IPS-NIHi7 (cell line): ENCODE results near the gene HS1BP3.

Experiments
- DNase-seq: peaks from one replicate; pipeline ENCODE4 v3.0.0; 2012; ENCODE audit warnings: mixed read lengths; ENCODE audit errors: extremely low spot score

Gene HS1BP3

GRCh38 chr2:20645761-20646160 lies 5.1 kb downstream of the HS1BP3 start:
- DNase-seq, result no peak

- DNase-seq, result no peak
Observed at GRCh38 chr2:20645301-20645701, 5.6 kb downstream of the HS1BP3 start.

- DNase-seq, result no peak
Observed at GRCh38 chr2:20643826-20644225, 7.1 kb downstream of the HS1BP3 start.

- DNase-seq, result no peak
Observed at GRCh38 chr2:20643060-20643459, 7.8 kb downstream of the HS1BP3 start.

GRCh38 chr2:20642055-20642971 lies 8.6 kb downstream of the HS1BP3 start:
- peak; percentile 92 for DNase-seq

GRCh38 chr2:20641123-20641985 lies 9.5 kb downstream of the HS1BP3 start:
- DNase-seq, result no peak

- DNase-seq, result no peak
Observed at GRCh38 chr2:20640411-20641122, 10.3 kb downstream of the HS1BP3 start.

GRCh38 chr2:20638646-20639430 lies 12.1 kb downstream of the HS1BP3 start:
- DNase-seq, result no peak

GRCh38 chr2:20638014-20638413 lies 12.9 kb downstream of the HS1BP3 start:
- DNase-seq, result no peak

- DNase-seq, result no peak
Observed at GRCh38 chr2:20637147-20637546, 13.8 kb downstream of the HS1BP3 start.

GRCh38 chr2:20635675-20636584 lies 15.0 kb downstream of the HS1BP3 start:
- peak; percentile 95 for DNase-seq

GRCh38 chr2:20635113-20635510 lies 15.8 kb downstream of the HS1BP3 start:
- DNase-seq, result no peak

GRCh38 chr2:20634507-20635112 lies 16.3 kb downstream of the HS1BP3 start:
- no peak for DNase-seq

- DNase-seq, result peak; percentile 34
Observed at GRCh38 chr2:20633794-20634506, 16.9 kb downstream of the HS1BP3 start.

GRCh38 chr2:20633001-20633400 lies 17.9 kb downstream of the HS1BP3 start:
- DNase-seq, result no peak

GRCh38 chr2:20632446-20632990 lies 18.4 kb downstream of the HS1BP3 start:
- DNase-seq, result no peak

GRCh38 chr2:20631617-20632307 lies 19.1 kb downstream of the HS1BP3 start:
- DNase-seq, result no peak

- no peak for DNase-seq
Observed at GRCh38 chr2:20630967-20631366, 19.9 kb downstream of the HS1BP3 start.
